GM12878 (cell line): ENCODE results near the gene CFHR4. TPM values are rescaled to one million over a fixed set of nuclear protein-coding genes. Genes with fewer than 3 reads are reported as not detected.

Source experiments
- ATAC-seq: fragments of 200-7000 bp; cut with Tn5 transposase; 3 replicates; pipeline ENCODE4 v1.9.1; 2020; ENCODE audit warnings: mild to moderate bottlenecking, moderate library complexity
- BruUV-seq: library from RNA; stranded (reverse); fragments of 400-500 nt; replicated peaks from 2 replicates; lab custom pipeline; 2021; lab: Mats Ljungman, UMichigan
- CTCF ChIA-PET: fragments of 300-600 bp; sonication (Branson Sonifier 250); formaldehyde crosslinking; extraction: SDS; loops from one replicate; lab custom pipeline; 2021; ENCODE audit warnings: inconsistent platforms; lab: Yijun Ruan, JAX
- POLR2A ChIA-PET: fragments of 350-600 bp; formaldehyde crosslinking; extraction: SDS; loops from one replicate; lab custom pipeline; 2021; ENCODE audit warnings: inconsistent platforms; lab: Charles Lee
- RAD21 ChIA-PET: fragments of 300-600 bp; sonication (Branson Sonifier 250); formaldehyde crosslinking; loops from one replicate; lab custom pipeline; 2023; ENCODE audit warnings: antibody characterized with exemption; ENCODE audit not compliant: unreplicated experiment; lab: Charles Lee
- SMC1A ChIA-PET: fragments of 300-600 bp; sonication (Branson Sonifier 250); formaldehyde crosslinking; loops from one replicate; lab custom pipeline; 2023; ENCODE audit not compliant: unreplicated experiment, uncharacterized antibody; lab: Charles Lee
- DNase-seq: peaks from one replicate; pipeline ENCODE4 v3.0.0-alpha.2; 2011; ENCODE audit warnings: low read depth, low spot score
- FAIRE-seq: peaks from 3 replicates; lab custom pipeline; 2011; peaks lifted over from hg19 to GRCh38; lab: Jason Lieb, UNC
- H2AFZ ChIP-seq: 2 replicates; pipeline ENCODE4 v1.6.0; 2011; ENCODE audit warnings: low read depth, low read length, control low read depth; ENCODE audit not compliant: control insufficient read depth
- H3K27ac ChIP-seq: 2 replicates; pipeline ENCODE4 v1.5.1; 2011; ENCODE audit warnings: control low read depth; ENCODE audit not compliant: control insufficient read depth, insufficient read depth
- H3K27me3 ChIP-seq, 2 experiments: replicated peaks in 1 of 2; 2 replicates each; pipeline versions ENCODE4 v1.6.0 to v1.6.1; 2011; ENCODE audit warnings: low read length in 1 of 2; ENCODE audit not compliant: control insufficient read depth in 2 of 2, insufficient read depth in 2 of 2
- H3K36me3 ChIP-seq, 2 experiments: 2 replicates each; pipeline ENCODE4 v1.5.1; 2011; ENCODE audit warnings: low read length in 1 of 2; ENCODE audit not compliant: control insufficient read depth in 2 of 2, insufficient read depth in 2 of 2
- H3K4me1 ChIP-seq: 2 replicates; pipeline ENCODE4 v1.6.1; 2011; ENCODE audit warnings: mild to moderate bottlenecking, low read length, moderate library complexity, mixed read lengths; ENCODE audit not compliant: control insufficient read depth, insufficient read depth
- H3K4me2 ChIP-seq: 2 replicates; pipeline ENCODE4 v1.6.0; 2011; ENCODE audit warnings: control low read depth; ENCODE audit not compliant: control insufficient read depth, insufficient read depth
- H3K4me3 ChIP-seq: fragments of 200-600 bp; sonication (generic); 2 replicates; pipeline ENCODE4 v1.5.1; 2016
- H3K79me2 ChIP-seq: 2 replicates; pipeline ENCODE4 v1.6.0; 2011; ENCODE audit warnings: low read length; ENCODE audit not compliant: control insufficient read depth, insufficient read depth
- H3K9ac ChIP-seq: 2 replicates; pipeline ENCODE4 v1.8.0; 2011; ENCODE audit warnings: low read length, control low read depth, mixed read lengths; ENCODE audit not compliant: control insufficient read depth, insufficient read depth
- H3K9me3 ChIP-seq: replicated peaks from 3 replicates; pipeline ENCODE4 v1.5.1; 2011; ENCODE audit warnings: mild to moderate bottlenecking, low read length; ENCODE audit not compliant: control insufficient read depth, insufficient read depth
- H4K20me1 ChIP-seq: 2 replicates; pipeline ENCODE4 v1.6.0; 2011; ENCODE audit not compliant: control insufficient read depth, insufficient read depth
- ATF2 ChIP-seq: IDR thresholded peaks from 2 replicates; pipeline ENCODE4 v1.6.1; 2012; ENCODE audit warnings: low read length, inconsistent platforms
- IRF4 ChIP-seq: IDR thresholded peaks from 2 replicates; pipeline ENCODE4 v1.6.1; 2011; ENCODE audit warnings: low read depth, low read length
- NR2C1 ChIP-seq: fragments of 450-650 bp; IDR thresholded peaks from 2 replicates; pipeline ENCODE4 v1.6.1; 2017; ENCODE audit warnings: antibody characterized with exemption, mild to moderate bottlenecking, moderate library complexity
- PAX8 ChIP-seq: fragments of 450-650 bp; IDR thresholded peaks from 2 replicates; pipeline ENCODE4 v1.6.1; 2017; ENCODE audit warnings: mild to moderate bottlenecking, moderate library complexity
- SKIL ChIP-seq: fragments of 450-650 bp; IDR thresholded peaks from 2 replicates; pipeline ENCODE4 v1.6.1; 2017; ENCODE audit warnings: mild to moderate bottlenecking, low read depth, inconsistent platforms; ENCODE audit not compliant: poor library complexity, severe bottlenecking
- SREBF2 ChIP-seq: IDR thresholded peaks from 2 replicates; pipeline ENCODE4 v1.6.1; 2012; ENCODE audit warnings: mild to moderate bottlenecking, low read length
- ZNF24 ChIP-seq: fragments of 450-650 bp; IDR thresholded peaks from 2 replicates; pipeline ENCODE4 v1.6.1; 2017; ENCODE audit warnings: antibody characterized with exemption, mild to moderate bottlenecking
- WGBS: methylation state at CpG from one replicate; pipeline ENCODE4 v1.1.6; 2016; ENCODE audit warnings: low lambda C conversion rate; ENCODE audit not compliant: insufficient replicate concordance, insufficient coverage; ENCODE audit errors: missing lambda C conversion rate; 5-methylcytosine and 5-hydroxymethylcytosine counted together
- in situ Hi-C: fragments of 300-500 bp; cut with MboI; formaldehyde crosslinking; loops from 9 replicates; pipeline ENCODE4 v1.14.3; 2018; ENCODE audit warnings: mixed read lengths
- intact Hi-C: fragments of 100-400 bp; cut with micrococcal nuclease; formaldehyde crosslinking; loops from one replicate; pipeline ENCODE4 v1.14.2; 2022; ENCODE audit not compliant: unreplicated experiment
- polyA plus RNA-seq, 11 experiments: library from polyadenylated mRNA; depleted of rRNA in 4 of 11; unstranded in 6 of 11; stranded (reverse) in 5 of 11; fragments of >200 nt; fragmentation: Nextera tagmentation in 4 of 11; fragmentation: Illumina TruSeq in 1 of 11; extraction: Ambion mirVana in 4 of 11; extraction: Trizol in 1 of 11; gene quantifications; 1 replicate in 1 of 11; 2 replicates in 10 of 11; pipeline versions ENCODE4 v1.2.1 to v1.2.3, GENCODE V29; 2011 to 2016; ENCODE audit warnings: inconsistent platforms in 2 of 11, missing spikeins in 2 of 11, low read depth in 1 of 11
- total RNA-seq, 4 experiments: library from RNA; depleted of rRNA in 3 of 4; stranded (reverse); fragments of >200 nt in 3 of 4; fragmentation: Illumina TruSeq in 1 of 4; extraction: Trizol in 1 of 4; gene quantifications; 2 replicates each; pipeline versions ENCODE4 v1.2.1 to v1.2.3, GENCODE V29; 2013 to 2021

CFHR4 gene
- total and polyA plus RNA-seq, 10 of the 15 experiments (the other 5 are each of a cell fraction or from before 2014, with no cell fraction given): not detected

- H4K20me1 ChIP-seq: no peaks in the 10 kb centered on the region
- DNase-seq: no peak
- POLR2A ChIA-PET: no interaction called here
- H2AFZ ChIP-seq: no peak overlapping the region
- TF ChIP-seq ATF2 (no peak), PAX8 (no peak), NR2C1 (no peak), SKIL (no peak), SREBF2 (no peak), ZNF24 (no peak), IRF4 (no peak)
- in situ Hi-C loops: no loop called here
- no peaks in the 10 kb centered on the region for H3K27me3 ChIP-seq
- SMC1A ChIA-PET: no interaction called here
- H3K27ac ChIP-seq: no peak overlapping the region
- RAD21 ChIA-PET: no interaction called here
- no peaks in the 10 kb centered on the region for H3K36me3 ChIP-seq
- WGBS: 100% methylated on average over 1 of the region's 1 CpG
- CTCF ChIA-PET: no interaction called here
- H3K4me1 ChIP-seq: no peaks in the 10 kb centered on the region
- no TSS peak for BruUV-seq
- no peaks in the 10 kb centered on the region for H3K79me2 ChIP-seq
- no peak overlapping the region for H3K9ac ChIP-seq
- ATAC-seq: no peak
- H3K4me2 ChIP-seq: no peak overlapping the region
- H3K9me3 ChIP-seq: no peaks in the 10 kb centered on the region
- intact Hi-C loops: no loop called here
- FAIRE-seq: no peak
- no peak overlapping the region for H3K4me3 ChIP-seq
Measured at GRCh38 chr1:196860323-196860884, 27.4 kb upstream of the CFHR4 start.
